HG02623 (cell line): ENCODE data around the gene KHDRBS2.
A peak's percentile ranks its signal among the peaks of the same experiment; 100 is the strongest.
"Not testable (repeated sequence)": the region's sequence is repeated elsewhere in the genome, so short reads cannot be mapped to it uniquely, and the experiment has no call there.

Experiments used
- ATAC-seq: cut with Tn5 transposase; IDR thresholded peaks from one replicate; pipeline ENCODE4 v1.9.1; 2021; ENCODE audit warnings: moderate library complexity; ENCODE audit not compliant: unreplicated experiment

KHDRBS2 gene

GRCh38 chr6:61869632-61870400, 416.2 kb downstream of the KHDRBS2 start:
- no peak for ATAC-seq

DNA sequence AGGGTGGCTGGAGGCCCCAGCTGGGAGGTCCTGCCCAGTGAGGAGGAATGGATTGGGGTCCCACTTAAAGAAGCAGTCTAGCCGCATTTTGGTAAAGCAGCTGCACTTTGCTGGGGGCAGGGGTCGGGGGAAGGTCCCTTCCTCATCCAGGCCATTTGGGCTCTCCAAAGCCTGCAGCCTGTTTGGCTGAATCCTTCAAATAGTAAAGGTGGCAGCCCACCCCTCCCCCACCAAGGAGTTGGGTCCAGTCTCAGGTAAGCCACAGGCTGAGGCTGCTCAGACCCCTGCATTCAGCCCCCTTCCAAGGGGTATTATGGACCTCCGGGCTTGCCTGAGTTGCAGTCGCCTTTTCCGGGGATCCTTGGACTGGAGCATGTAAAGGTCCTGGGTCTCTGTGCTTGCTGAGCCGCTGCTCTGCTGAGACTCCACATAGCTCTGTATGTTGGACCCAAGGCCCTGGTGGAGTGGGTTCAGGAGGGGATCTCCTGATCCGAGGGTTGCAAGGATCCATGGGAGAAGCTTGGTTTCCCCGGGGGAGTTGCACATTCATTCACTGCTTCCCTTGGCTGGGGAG, 417.4 kb downstream of the KHDRBS2 start:
- ATAC-seq = no peak

GRCh38 chr6:61867635-61868034, 418.4 kb downstream of the KHDRBS2 start:
- ATAC-seq = no peak

GRCh38 chr6:61857541-61857940, 428.5 kb downstream of the KHDRBS2 start:
- ATAC-seq = no peak

GRCh38 chr6:61841958-61842357, 444.1 kb downstream of the KHDRBS2 start:
- no peak for ATAC-seq

- no peak for ATAC-seq
Measured at GRCh38 chr6:61835237-61835636, 450.8 kb downstream of the KHDRBS2 start.

GRCh38 chr6:61833176-61833755, 452.8 kb downstream of the KHDRBS2 start:
- ATAC-seq = no peak

DNA sequence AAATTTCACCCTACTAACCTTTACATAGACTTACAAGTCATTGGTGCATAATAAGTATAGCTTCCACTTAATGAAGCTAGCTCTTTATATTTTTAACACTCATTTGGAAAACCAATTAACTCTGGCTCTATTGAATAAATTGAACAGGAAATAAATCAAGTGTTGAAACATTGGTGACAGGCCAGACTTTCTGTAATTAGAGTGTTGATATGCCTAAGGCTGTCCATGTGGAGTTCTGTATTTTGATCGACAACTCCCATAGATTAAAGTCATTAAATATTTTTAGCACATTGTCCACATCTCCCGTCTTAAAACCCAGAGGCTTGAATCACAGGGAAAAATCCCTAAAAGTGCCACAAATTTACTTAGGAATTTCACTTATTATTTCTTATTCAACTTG, 468.3 kb downstream of the KHDRBS2 start:
- no peak for ATAC-seq

GRCh38 chr6:61810047-61810446, 476.0 kb downstream of the KHDRBS2 start:
- no peak for ATAC-seq

DNA sequence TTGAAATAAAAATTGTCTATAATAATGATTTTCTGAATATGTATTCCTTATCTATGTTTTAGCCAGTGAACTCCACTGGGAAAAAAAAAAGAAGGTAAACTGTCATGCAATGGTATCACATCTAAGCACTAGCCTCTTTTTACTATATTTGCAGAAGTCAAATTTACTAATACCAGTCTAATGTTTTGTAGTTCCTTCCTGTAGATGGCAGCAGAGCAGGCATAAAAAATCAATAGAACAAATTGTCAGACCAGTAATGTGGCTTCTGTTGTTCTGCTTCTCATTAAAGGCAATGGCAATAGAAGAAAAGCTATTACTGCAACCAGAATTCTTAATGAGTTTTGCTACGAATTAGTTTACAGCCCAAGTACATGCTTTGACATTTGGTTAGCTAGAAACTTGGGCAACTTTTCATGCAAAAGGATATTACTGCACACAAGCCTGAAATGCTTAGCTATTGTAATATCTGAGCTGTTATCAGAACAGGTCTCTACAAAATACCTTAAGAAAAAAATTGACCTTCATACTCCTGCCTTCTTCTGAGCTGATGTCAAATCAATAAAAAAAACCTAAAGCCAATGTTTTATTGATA, 476.9 kb downstream of the KHDRBS2 start:
- peak; percentile 60 for ATAC-seq

DNA sequence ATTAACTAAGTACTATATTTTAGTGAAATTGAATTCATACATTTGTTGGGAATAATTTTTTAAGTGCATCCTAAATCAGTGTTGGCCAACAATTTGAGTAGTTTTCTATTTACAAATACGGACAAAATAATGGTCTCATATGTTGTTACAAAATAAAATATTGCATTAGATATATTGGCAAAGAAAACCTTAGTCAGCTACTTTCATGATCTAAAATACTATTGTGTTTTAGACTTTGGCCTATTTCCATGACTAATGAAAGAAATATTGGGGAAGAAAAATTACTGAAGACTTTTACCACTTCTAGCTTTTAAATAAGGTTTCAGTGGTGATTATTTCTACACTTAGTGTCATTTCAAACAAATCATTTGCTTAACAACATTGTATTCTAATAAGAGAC, 498.0 kb downstream of the KHDRBS2 start:
- ATAC-seq = no peak

DNA sequence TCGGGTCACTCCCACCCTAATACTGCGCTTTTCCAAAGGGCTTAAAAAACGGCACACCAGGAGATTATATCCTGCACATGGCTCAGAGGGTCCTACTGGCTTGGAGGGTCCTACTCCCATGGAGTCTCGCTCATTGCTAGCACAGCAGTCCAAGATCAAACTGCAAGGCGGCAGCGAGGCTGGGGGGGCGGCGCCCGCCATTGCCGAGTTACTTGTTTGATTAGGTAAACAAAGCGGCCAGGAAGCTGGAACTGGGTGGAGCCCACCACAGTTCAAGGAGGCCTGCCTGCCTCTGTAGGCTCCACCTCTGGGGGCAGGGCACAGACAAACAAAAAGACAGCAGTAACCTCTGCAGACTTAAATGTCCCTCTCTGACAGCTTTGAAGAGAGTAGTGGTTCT, 516.6 kb downstream of the KHDRBS2 start:
- not testable (repeated sequence) for ATAC-seq

DNA sequence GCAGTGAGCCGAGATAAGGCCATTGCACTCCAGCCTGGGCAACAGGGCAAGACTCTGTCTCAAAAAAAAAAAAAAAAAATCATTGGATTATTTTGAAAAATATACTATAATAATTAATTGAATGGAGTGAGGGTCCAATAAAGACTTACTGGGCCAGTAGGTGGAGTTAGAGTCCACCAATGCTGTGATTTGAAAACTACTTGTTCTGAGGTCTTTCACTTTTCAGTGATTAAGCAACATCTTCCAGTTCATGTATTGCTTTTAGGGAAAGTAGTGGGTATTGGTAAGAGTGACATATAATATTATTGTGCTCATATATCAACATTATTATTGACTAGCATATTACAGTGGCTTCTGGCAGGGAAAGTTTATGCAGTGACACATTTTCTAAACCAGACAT, 530.3 kb downstream of the KHDRBS2 start:
- ATAC-seq = no peak

- no peak for ATAC-seq
Measured at GRCh38 chr6:61751986-61752385, 534.0 kb downstream of the KHDRBS2 start.

DNA sequence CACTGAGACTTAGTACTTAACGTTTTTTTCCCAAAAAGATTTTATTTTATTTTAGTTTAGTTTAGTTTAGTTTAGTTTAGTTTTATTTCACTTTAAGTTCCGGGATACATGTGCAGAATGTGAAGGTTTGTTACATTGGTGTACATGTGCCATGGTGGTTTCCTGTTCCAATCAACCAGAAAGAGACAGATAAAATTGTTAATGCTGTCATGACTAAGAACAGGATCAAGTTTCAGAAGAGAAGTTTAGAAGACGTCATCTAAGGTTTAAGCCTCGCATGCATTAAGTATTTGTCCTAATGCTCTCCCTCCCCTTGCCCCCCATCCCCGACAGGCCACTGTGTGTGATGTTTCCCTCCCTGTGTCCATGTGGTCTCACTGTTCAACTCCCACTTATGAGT, 540.0 kb downstream of the KHDRBS2 start:
- ATAC-seq = no peak

GRCh38 chr6:61711849-61712248, 574.2 kb downstream of the KHDRBS2 start:
- ATAC-seq = no peak

- no peak for ATAC-seq
Measured at GRCh38 chr6:61688165-61688564, 597.9 kb downstream of the KHDRBS2 start.

- ATAC-seq = no peak
Measured at GRCh38 chr6:61682562-61682961, 603.5 kb downstream of the KHDRBS2 start.

DNA sequence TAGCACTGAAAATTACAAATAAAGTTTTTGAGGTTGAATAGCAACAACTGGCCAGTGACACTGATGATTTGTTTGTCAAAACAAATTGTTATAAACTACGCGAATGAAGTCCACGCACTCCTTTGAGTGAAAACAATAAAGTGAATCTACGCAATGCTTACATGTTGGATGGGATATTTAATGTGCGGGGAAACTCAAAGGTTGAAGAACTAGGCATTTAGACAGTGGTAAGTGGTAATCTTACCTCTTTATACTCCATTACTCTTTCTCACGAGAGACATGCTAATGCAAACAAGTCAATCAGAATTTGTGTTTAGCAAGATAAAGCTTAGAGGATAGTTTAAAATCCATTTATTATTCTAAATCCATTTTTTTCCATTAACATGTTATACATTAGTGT, 606.4 kb downstream of the KHDRBS2 start:
- no peak for ATAC-seq

DNA sequence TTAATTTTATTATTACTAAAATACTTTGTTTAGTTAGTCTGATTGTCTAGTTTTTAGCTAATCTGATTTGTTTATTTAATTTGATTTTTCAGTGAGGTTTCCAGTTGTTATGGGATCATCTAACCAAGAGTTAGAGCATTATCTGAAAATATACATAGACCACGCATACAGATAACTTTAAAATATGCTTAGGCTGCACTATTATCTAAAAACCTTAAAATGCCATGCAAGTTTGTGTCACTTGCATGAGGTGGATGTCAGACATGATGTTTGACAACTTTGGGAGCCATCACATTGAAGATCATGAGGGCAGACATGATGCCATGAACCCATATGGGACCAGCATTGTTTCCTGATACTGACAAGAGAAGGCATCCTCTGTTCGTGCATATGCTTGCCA, 610.3 kb downstream of the KHDRBS2 start:
- no peak for ATAC-seq

GRCh38 chr6:61649845-61650244, 636.2 kb downstream of the KHDRBS2 start:
- ATAC-seq = no peak

GRCh38 chr6:61640463-61640862, 645.6 kb downstream of the KHDRBS2 start:
- no peak for ATAC-seq
